Measurements from ENCODE around the gene SPACA4.
"Not testable (repeated sequence)": the region's sequence is repeated elsewhere in the genome, so short reads cannot be mapped to it uniquely, and the experiment has no call there.

Gene SPACA4

DNA sequence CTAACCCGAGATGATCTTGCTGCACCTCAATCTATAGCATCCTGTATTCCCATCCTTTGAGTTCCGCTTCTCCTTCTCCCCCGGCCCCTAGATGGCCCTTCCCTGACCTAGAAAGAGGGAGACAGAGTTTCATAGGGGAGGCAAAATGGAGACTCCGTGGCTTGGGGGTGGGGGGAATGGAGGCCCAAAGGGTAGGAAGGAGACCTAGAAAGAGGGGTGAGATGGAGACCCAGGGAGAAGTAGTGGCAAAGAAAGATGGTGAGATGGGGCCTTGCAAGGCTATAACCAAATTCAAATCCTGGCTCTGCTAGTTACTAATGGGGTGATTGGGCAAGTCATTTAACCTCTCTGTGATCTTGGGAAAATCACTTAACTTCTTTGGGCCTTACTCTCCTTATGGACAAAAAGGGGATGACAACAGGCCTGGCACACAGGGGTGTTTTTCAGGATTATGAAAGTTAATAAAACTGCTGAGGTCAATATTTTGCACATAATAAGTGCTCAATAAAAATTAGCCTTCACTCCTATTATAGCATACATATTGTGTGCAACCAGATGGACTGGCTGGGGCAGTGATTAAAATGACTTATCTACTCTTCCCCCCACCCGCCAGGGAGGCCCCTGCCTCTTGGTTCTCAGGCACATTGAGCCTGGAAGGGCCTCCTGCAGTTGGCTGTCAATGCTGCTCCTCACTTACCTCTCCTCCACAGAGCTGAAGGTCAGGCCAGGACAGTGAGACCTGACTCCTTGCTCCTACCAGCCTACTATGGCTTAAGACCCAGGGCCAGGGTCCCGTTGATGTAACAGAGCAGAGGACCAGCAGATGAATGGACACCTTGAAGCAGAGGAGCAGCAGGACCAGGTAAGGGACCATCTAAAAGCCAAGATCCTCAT lies 13.4 kb downstream of the SPACA4 start:
- no peak for DNase-seq

GRCh38 chr19:48623556-48624066 lies 17.1 kb downstream of the SPACA4 start:
- DNase-seq, result no peak

DNA sequence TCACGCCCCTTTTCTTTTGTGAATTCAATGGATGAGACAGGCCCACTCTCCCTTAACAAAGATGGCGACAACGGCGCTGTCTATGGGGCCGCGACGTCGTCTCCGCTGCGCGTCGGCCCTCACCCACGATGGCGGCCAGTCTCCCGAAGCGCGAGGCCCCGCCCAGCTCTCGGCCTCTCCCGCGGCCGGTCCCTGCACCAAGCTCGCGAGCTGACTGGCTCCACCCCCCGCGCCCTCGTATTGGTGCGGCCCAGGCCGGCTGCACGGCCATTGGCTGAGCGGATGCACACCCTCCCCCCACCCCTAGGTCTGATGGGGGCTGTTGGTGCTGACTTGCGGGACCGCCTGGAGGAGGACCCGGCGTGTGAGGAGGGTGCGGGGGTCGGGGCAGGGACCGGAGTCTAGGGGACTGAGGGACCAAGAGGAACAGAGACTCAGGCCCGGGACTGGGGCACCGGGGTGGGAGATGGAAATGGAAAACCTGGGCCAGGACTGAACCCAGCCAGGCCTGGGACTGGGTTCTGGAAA lies 17.6 kb downstream of the SPACA4 start:
- DNase-seq, result peak; percentile 93

- DNase-seq, result no peak
These were observed 18.5 kb downstream of the SPACA4 start for GRCh38 chr19:48624791-48625723.

DNA sequence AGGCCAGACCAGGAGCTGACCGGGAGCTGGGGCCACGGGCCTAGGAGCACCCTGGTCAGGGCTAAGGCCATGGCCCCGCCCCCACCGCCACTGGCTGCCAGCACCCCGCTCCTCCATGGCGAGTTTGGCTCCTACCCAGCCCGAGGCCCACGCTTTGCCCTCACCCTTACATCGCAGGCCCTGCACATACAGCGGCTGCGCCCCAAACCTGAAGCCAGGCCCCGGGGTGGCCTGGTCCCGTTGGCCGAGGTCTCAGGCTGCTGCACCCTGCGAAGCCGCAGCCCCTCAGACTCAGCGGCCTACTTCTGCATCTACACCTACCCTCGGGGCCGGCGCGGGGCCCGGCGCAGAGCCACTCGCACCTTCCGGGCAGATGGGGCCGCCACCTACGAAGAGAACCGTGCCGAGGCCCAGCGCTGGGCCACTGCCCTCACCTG lies 19.4 kb downstream of the SPACA4 start:
- no peak for DNase-seq

DNA sequence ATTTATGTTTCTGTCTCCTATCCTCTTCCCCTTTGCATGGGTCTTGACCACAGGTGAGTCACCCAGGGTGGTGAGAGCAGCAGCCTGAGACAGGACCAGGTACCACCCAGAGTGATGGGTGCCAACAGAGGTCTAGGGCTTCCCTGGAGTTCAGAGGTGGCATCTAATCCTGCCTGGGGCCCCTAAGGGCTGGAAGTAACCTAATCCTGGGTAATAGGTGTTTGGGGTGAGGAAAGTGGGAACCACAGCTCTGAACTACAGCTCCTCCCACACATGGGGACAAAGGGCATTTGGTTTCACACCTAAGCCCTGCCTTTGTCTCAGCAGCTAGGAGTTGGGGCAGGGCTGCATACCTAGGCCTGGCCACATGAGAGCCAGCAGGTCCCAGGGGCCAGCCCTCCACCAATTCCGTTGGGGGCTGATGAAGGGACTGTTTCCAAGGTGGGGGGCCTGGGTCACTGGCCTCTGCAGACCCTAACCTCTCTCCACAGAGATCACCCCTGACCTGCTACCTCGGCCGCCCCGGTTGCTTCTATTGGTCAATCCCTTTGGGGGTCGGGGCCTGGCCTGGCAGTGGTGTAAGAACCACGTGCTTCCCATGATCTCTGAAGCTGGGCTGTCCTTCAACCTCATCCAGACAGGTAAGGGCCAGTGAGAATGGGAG lies 20.8 kb downstream of the SPACA4 start:
- no peak for DNase-seq

GRCh38 chr19:48627865-48628314 lies 21.3 kb downstream of the SPACA4 start:
- no peak for DNase-seq

DNA sequence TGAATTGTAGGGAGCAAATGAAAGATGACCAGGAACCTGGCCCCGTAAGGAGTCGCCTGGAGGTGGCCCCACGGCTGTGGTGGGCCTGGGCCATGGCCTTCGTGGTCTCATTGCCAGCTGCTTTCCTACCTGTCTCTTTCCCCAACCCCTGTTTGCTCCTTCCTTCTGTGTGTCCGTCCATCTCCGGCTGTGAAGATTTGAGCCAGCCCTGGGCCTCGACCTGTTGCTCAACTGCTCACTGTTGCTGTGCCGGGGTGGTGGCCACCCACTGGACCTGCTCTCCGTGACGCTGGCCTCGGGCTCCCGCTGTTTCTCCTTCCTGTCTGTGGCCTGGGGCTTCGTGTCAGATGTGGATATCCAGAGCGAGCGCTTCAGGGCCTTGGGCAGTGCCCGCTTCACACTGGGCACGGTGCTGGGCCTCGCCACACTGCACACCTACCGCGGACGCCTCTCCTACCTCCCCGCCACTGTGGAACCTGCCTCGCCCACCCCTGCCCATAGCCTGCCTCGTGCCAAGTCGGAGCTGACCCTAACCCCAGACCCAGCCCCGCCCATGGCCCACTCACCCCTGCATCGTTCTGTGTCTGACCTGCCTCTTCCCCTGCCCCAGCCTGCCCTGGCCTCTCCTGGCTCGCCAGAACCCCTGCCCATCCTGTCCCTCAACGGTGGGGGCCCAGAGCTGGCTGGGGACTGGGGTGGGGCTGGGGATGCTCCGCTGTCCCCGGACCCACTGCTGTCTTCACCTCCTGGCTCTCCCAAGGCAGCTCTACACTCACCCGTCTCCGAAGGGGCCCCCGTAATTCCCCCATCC lies 22.1 kb downstream of the SPACA4 start:
- DNase-seq, result no peak

DNA sequence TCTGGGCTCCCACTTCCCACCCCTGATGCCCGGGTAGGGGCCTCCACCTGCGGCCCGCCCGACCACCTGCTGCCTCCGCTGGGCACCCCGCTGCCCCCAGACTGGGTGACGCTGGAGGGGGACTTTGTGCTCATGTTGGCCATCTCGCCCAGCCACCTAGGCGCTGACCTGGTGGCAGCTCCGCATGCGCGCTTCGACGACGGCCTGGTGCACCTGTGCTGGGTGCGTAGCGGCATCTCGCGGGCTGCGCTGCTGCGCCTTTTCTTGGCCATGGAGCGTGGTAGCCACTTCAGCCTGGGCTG lies 22.7 kb downstream of the SPACA4 start:
- DNase-seq, result no peak

DNA sequence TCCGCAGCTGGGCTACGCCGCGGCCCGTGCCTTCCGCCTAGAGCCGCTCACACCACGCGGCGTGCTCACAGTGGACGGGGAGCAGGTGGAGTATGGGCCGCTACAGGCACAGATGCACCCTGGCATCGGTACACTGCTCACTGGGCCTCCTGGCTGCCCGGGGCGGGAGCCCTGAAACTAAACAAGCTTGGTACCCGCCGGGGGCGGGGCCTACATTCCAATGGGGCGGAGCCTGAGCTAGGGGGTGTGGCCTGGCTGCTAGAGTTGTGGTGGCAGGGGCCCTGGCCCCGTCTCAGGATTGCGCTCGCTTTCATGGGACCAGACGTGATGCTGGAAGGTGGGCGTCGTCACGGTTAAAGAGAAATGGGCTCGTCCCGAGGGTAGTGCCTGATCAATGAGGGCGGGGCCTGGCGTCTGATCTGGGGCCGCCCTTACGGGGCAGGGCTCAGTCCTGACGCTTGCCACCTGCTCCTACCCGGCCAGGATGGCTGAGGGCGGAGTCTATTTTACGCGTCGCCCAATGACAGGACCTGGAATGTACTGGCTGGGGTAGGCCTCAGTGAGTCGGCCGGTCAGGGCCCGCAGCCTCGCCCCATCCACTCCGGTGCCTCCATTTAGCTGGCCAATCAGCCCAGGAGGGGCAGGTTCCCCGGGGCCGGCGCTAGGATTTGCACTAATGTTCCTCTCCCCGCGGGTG lies 23.2 kb downstream of the SPACA4 start:
- DNase-seq, result no peak

GRCh38 chr19:48630296-48631063 lies 23.9 kb downstream of the SPACA4 start:
- DNase-seq, result no peak

GRCh38 chr19:48631225-48631624 lies 24.7 kb downstream of the SPACA4 start:
- DNase-seq, result no peak

DNA sequence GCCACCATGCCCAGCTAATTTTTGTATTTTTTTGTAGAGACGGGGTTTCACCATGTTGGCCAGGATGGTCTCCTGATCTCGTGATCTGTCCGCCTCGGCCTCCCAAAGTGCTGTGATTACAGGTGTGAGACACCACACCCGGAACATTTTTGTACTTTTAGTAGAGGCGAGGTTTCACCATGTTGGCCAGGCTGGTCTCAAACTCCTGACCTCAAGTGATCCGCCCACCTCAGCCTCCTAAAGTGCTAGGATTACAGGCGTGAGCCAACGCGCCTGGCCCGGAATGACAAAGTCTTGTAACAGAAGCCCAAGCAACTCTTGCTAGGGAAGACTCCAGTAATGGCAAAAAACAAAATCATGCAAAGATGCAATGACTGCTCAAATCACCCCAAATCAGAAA lies 25.7 kb downstream of the SPACA4 start:
- DNase-seq, result not testable (repeated sequence)

DNA sequence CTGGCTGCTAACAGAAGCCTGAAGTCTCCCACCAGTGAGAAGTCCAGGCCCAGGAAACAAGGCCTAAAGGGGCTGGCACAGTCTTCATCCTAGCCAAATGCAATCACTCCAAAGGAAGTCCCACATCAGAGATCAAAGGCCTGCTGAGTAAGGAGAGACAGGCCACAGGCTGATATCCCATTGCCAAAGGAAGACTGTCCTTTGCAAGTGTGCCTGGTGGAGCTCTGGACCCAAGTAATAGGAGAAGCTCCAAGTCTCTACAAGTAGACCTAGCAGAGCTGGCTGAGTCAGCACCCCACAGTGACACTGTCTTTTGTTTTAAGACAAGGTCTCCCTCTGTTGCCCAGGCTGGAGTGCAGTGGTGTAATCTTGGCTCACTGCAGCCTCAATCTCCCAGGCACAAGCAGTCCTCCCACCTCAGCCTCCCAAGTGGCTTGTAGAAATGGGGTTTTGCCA lies 26.2 kb downstream of the SPACA4 start:
- DNase-seq, result no peak

DNA sequence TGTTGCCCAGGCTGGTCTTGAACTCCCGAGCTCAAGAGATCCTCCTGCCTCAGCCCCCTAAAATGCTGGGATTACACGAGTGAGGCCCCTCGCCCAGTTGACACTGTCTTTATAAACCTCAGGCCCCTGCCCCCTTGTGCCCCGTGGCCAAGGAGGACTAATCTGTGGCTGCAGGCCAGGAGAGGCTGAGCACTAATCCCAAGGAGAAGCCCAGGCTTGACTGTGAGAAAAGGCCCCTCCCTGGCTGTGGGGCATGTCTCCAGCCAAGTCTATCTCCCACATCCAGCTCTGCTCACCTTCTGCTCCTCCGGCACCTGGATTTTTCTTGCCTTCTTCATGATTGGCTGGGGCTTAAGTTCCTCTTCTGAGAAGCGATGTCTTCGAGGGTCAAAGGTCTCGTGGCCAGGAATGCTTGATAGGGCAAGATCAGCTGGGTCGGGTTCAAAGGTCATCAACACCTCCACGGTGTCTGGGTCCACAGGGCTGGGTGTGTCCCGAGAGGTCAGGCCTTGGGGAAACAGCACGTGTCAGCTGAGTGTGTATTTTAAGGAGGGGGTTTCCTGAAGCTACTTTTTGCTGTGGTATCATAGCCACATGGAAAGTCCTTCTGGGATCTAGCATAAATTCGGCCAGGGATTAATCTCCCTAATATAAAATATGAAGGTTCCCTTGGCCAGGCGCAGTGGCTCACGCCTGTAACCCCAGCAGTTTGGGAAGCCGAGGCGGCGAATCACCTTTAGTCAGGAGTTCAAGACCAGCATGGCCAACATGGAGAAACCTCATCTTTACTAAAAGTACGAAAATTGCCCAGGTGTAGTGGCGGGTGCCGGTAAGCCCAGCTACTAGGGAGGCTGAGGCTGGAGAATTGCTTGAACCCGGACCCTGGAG lies 26.9 kb downstream of the SPACA4 start:
- DNase-seq, result no peak

GRCh38 chr19:48634036-48634342 lies 27.4 kb downstream of the SPACA4 start:
- no peak for DNase-seq

DNA sequence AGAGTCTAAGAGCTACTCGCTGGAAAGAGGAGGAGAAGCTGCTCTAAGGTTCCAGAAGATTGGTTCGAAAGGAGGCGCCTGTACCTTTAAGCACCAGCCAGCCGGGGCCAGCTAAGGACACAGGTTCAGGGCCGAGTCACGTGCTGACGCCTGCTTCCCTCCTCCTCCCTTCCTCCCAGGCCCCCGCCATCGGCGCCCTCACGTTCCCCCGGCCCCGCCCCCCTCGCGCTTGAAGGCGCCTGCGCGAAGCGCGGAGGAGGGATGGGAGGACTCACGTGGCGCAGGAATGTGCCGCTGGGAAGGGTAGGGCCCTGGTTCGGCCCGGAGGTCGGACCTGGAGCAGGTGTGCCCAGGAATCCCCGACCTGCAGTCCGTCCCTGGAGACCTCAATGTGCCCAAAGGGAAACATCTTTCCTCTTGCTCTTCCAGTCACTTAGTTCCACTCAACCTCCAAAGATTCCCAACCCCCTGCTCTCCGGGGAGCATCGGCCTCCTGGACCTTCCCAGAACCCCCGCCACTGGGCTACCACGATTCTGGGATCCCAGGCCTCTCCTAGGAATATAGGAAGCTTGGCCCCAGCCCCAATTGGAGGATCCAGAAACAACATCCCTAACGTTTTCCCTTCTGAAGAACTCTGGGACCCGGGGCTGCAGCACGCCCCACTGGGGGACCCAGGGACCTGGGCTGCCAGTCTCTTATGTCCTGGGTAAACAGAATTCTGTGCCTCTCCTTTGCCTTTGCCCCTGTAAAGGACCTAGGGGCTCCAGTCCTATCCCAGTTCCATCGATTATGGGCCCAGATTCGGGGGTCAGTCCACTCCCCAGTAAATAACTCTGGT lies 28.1 kb downstream of the SPACA4 start:
- peak; percentile 95 for DNase-seq

- no peak for DNase-seq
These were observed 28.9 kb downstream of the SPACA4 start for GRCh38 chr19:48635263-48635965.

Measured in NCI-H2107 (cell line).